ENCODE data around the gene OSBPL9. TPM values are rescaled to one million over a fixed set of nuclear protein-coding genes. Genes with fewer than 3 reads are reported as not detected.

Gene OSBPL9
- total and polyA plus RNA-seq, 2 donors (not counting 1 experiment from before 2014, with no cell fraction given) = 23.1 to 59.6 TPM

GRCh38 chr1:51755437-51755836, 138.5 kb downstream of the OSBPL9 start:
- no peak overlapping the region for H3K27ac ChIP-seq (ENCODE audit: low read length in 2 of 2)
- DNase-seq (no peak), ATAC-seq (ENCODE audit: low read depth) (no peak)
- intact Hi-C loops (cut with micrococcal nuclease) = no loop called here
- 100% methylated on average over 4 of the region's 7 CpGs for WGBS (ENCODE audit: insufficient coverage)
- CTCF ChIA-PET = interaction anchor here (2.3 kb wide), 1 partner anchor 14 kb away, joined by 9 read pairs; no protein-coding TSS in a partner anchor
- Mint-ChIP-seq H3K4me3 (no peak overlapping the region), H3K9me3 (ENCODE audit: insufficient read depth) (peaks cover 2% of the 10 kb centered on the region), H3K27me3 (no peaks in the 10 kb centered on the region), H3K4me1 (no peaks in the 10 kb centered on the region), H3K27ac (no peak overlapping the region)
- POLR2A ChIA-PET = no interaction called here
- no peak overlapping the region for H3K4me3 ChIP-seq (ENCODE audit: control extremely low read depth in 1 of 5, extremely low read depth in 1 of 5, insufficient read depth in 1 of 5, low read depth in 2 of 5, low read length in 4 of 5)
- H2AFZ ChIP-seq (ENCODE audit: insufficient read depth, low read depth, low read length, poor library complexity, severe bottlenecking) = no peak overlapping the region
- no peak overlapping the region for H3K9ac ChIP-seq (ENCODE audit: low read length)
- no peaks in the 10 kb centered on the region for H3K4me1 ChIP-seq (ENCODE audit: control insufficient read depth in 2 of 2, insufficient read depth in 2 of 2, low read length in 2 of 2)
- no peaks in the 10 kb centered on the region for H3K27me3 ChIP-seq (replicated peaks in 1 of 4; ENCODE audit: control extremely low read depth in 1 of 4, control insufficient read depth in 3 of 4, insufficient read depth in 4 of 4, low read length in 3 of 4)
- no peaks in the 10 kb centered on the region for H3K79me2 ChIP-seq (ENCODE audit: control insufficient read depth, insufficient read depth, low read length)
- H3K36me3 ChIP-seq (replicated peaks in 1 of 2; ENCODE audit: control extremely low read depth in 1 of 2, control insufficient read depth in 1 of 2, extremely low read depth in 1 of 2, insufficient read depth in 2 of 2, low read length in 1 of 2) = peaks cover 18 to 33% of the 10 kb centered on the region in 2 experiments
- H4K20me1 ChIP-seq (ENCODE audit: control insufficient read depth, insufficient read depth, low read length, poor library complexity, severe bottlenecking) = no peaks in the 10 kb centered on the region
- no peak for TF ChIP-seq EZH2 (IDR thresholded peaks at IDR 0.05; ENCODE audit: borderline replicate concordance, insufficient read depth, low read depth, low read length, poor library complexity, severe bottlenecking)
- no peaks in the 10 kb centered on the region for H3K9me3 ChIP-seq (ENCODE audit: control extremely low read depth in 1 of 3, control insufficient read depth in 2 of 3, insufficient read depth in 1 of 3, low read length in 2 of 3)
- no peak overlapping the region for H3K4me2 ChIP-seq (replicated peaks; ENCODE audit: low read depth, low read length, poor library complexity, severe bottlenecking)

DNA sequence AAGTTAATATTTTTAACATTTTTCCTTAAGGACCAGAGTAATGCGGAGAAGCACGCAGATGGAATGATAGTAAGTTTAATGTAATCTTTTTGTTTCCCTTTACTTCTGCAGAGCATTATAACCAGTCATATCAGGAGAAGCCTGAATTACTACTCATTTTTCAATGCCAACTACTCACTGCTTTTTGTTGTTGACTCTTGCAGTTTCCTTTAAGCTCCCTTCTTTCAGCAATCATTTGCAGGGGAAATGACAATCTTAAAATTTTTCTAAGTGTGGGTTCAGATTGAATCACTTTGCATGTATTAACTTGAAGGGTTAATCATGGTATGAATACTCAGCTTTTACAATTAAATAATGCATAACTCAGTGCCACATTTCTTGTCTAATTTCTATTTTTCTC, 139.4 kb downstream of the OSBPL9 start:
- no peak overlapping the region for H2AFZ ChIP-seq (ENCODE audit: insufficient read depth, low read depth, low read length, poor library complexity, severe bottlenecking)
- H3K4me2 ChIP-seq (replicated peaks; ENCODE audit: low read depth, low read length, poor library complexity, severe bottlenecking) = no peak overlapping the region
- H3K9ac ChIP-seq (ENCODE audit: low read length) = no peak overlapping the region
- no peak overlapping the region for H3K27ac Mint-ChIP-seq
- CTCF ChIA-PET = interaction anchor here (0.6 to 2.3 kb wide), 2 partner anchors 13 to 18 kb away, joined by 3 to 9 read pairs; no protein-coding TSS in a partner anchor
- H3K36me3 ChIP-seq (replicated peaks in 1 of 2; ENCODE audit: control extremely low read depth in 1 of 2, control insufficient read depth in 1 of 2, extremely low read depth in 1 of 2, insufficient read depth in 2 of 2, low read length in 1 of 2) = peaks cover 17 to 30% of the 10 kb centered on the region in 2 experiments
- H3K4me3 ChIP-seq (ENCODE audit: control extremely low read depth in 1 of 5, extremely low read depth in 1 of 5, insufficient read depth in 1 of 5, low read depth in 2 of 5, low read length in 4 of 5) = no peak overlapping the region
- peaks cover 2% of the 10 kb centered on the region for H3K9me3 Mint-ChIP-seq (ENCODE audit: insufficient read depth)
- H3K4me3 Mint-ChIP-seq = no peak overlapping the region
- no peak overlapping the region for H3K27ac ChIP-seq (ENCODE audit: low read length in 2 of 2)
- TF ChIP-seq, protein P1, sequence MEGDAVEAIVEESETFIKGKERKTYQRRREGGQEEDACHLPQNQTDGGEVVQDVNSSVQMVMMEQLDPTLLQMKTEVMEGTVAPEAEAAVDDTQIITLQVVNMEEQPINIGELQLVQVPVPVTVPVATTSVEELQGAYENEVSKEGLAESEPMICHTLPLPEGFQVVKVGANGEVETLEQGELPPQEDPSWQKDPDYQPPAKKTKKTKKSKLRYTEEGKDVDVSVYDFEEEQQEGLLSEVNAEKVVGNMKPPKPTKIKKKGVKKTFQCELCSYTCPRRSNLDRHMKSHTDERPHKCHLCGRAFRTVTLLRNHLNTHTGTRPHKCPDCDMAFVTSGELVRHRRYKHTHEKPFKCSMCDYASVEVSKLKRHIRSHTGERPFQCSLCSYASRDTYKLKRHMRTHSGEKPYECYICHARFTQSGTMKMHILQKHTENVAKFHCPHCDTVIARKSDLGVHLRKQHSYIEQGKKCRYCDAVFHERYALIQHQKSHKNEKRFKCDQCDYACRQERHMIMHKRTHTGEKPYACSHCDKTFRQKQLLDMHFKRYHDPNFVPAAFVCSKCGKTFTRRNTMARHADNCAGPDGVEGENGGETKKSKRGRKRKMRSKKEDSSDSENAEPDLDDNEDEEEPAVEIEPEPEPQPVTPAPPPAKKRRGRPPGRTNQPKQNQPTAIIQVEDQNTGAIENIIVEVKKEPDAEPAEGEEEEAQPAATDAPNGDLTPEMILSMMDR (IDR thresholded peaks at IDR 0.05) = no peak
- TF ChIP-seq EZH2 (IDR thresholded peaks at IDR 0.05; ENCODE audit: borderline replicate concordance, insufficient read depth, low read depth, low read length, poor library complexity, severe bottlenecking) = no peak
- no peak for ATAC-seq (ENCODE audit: low read depth)
- no peaks in the 10 kb centered on the region for H3K79me2 ChIP-seq (ENCODE audit: control insufficient read depth, insufficient read depth, low read length)
- WGBS (ENCODE audit: insufficient coverage) = no CpG with 5 or more reads among the region's 2 CpGs
- no peak for DNase-seq
- H3K4me1 Mint-ChIP-seq = peaks cover 3% of the 10 kb centered on the region
- H4K20me1 ChIP-seq (ENCODE audit: control insufficient read depth, insufficient read depth, low read length, poor library complexity, severe bottlenecking) = no peaks in the 10 kb centered on the region
- POLR2A ChIA-PET = no interaction called here
- H3K9me3 ChIP-seq (ENCODE audit: control extremely low read depth in 1 of 3, control insufficient read depth in 2 of 3, insufficient read depth in 1 of 3, low read length in 2 of 3) = no peaks in the 10 kb centered on the region
- intact Hi-C loops (cut with micrococcal nuclease) = no loop called here
- no peaks in the 10 kb centered on the region for H3K4me1 ChIP-seq (ENCODE audit: control insufficient read depth in 2 of 2, insufficient read depth in 2 of 2, low read length in 2 of 2)
- H3K27me3 ChIP-seq (replicated peaks in 1 of 4; ENCODE audit: control extremely low read depth in 1 of 4, control insufficient read depth in 3 of 4, insufficient read depth in 4 of 4, low read length in 3 of 4) = no peaks in the 10 kb centered on the region
- H3K27me3 Mint-ChIP-seq = no peaks in the 10 kb centered on the region

Measured in B cell (primary cell).